HepG2 (cell line): ENCODE measurements around the gene BRD2.

Experiments
- AHR ChIP-seq: IDR thresholded peaks from 2 replicates; pipeline ENCODE4 v1.6.1; 2018; ENCODE audit warnings: missing genetic modification reagents, missing compliant biosample characterization
- BRCA1 ChIP-seq: sonication (generic); formaldehyde crosslinking; IDR thresholded peaks from 2 replicates; pipeline ENCODE4 v1.4.0; 2020; ENCODE audit warnings: missing genetic modification reagents
- CBX5 ChIP-seq: sonication (generic); formaldehyde crosslinking; IDR thresholded peaks from 2 replicates; pipeline ENCODE4 v1.4.0; 2020; ENCODE audit warnings: missing genetic modification reagents, borderline replicate concordance
- CTCF ChIP-seq: sonication (generic); formaldehyde crosslinking; IDR thresholded peaks from 2 replicates; pipeline ENCODE4 v1.5.0; 2020; ENCODE audit warnings: mild to moderate bottlenecking, missing genetic modification reagents, moderate library complexity
- KAT7 ChIP-seq: IDR thresholded peaks from 2 replicates; pipeline ENCODE4 v1.6.1; 2018; ENCODE audit warnings: borderline replicate concordance, missing compliant biosample characterization
- MAX ChIP-seq: IDR thresholded peaks from 2 replicates; pipeline ENCODE4 v1.6.1; 2012; ENCODE audit warnings: inconsistent platforms
- NFE2L1 ChIP-seq: sonication (generic); formaldehyde crosslinking; IDR thresholded peaks from 2 replicates; pipeline ENCODE4 v1.4.0; 2020; ENCODE audit warnings: missing genetic modification reagents, mild to moderate bottlenecking, borderline replicate concordance
- POLR2A ChIP-seq, 2 experiments: IDR thresholded peaks; 2 replicates each; pipeline ENCODE4 v1.6.1; 2011; ENCODE audit warnings: low read depth in 2 of 2, low read length in 2 of 2, mild to moderate bottlenecking in 1 of 2, moderate library complexity in 1 of 2; ENCODE audit not compliant: insufficient read depth in 1 of 2
- RBFOX2 ChIP-seq: fragments of 200-400 bp; formaldehyde crosslinking; IDR thresholded peaks from 2 replicates; pipeline ENCODE4 v1.6.1; 2017; ENCODE audit warnings: low read depth, mild to moderate bottlenecking, low read length
- ZNF138 ChIP-seq: sonication (generic); formaldehyde crosslinking; IDR thresholded peaks from 2 replicates; pipeline ENCODE4 v1.5.0; 2020; ENCODE audit warnings: mild to moderate bottlenecking, low read depth, missing genetic modification reagents
- ZNF605 ChIP-seq: sonication (generic); formaldehyde crosslinking; IDR thresholded peaks from 2 replicates; pipeline ENCODE4 v1.8.0; 2022; ENCODE audit warnings: mild to moderate bottlenecking, missing genetic modification reagents
- ZNF629 ChIP-seq: sonication (generic); formaldehyde crosslinking; conservative IDR thresholded peaks from 2 replicates; pipeline ENCODE4 v1.5.0; 2020; ENCODE audit warnings: missing genetic modification reagents
- ZSCAN20 ChIP-seq: sonication (generic); formaldehyde crosslinking; IDR thresholded peaks from 2 replicates; pipeline ENCODE4 v1.4.0; 2020; ENCODE audit warnings: missing genetic modification reagents, mild to moderate bottlenecking, borderline replicate concordance

- no peak for TF ChIP-seq BRCA1 (CRISPR knock-in tag)
- TF ChIP-seq POLR2A (IDR thresholded peaks at IDR 0.05; ENCODE audit: insufficient read depth in 1 of 2, low read depth in 2 of 2, low read length in 2 of 2) = no peak
- no peak for TF ChIP-seq ZNF138 (CRISPR knock-in tag)
- no peak for TF ChIP-seq CBX5 (CRISPR knock-in tag)
- TF ChIP-seq KAT7 (CRISPR knock-in tag) = no peak
- no peak for TF ChIP-seq AHR (CRISPR knock-in tag)
- TF ChIP-seq ZNF605 = no peak
- no peak for TF ChIP-seq CTCF (CRISPR knock-in tag)
- TF ChIP-seq ZSCAN20 = no peak
- no peak for TF ChIP-seq RBFOX2
- TF ChIP-seq ZNF629 (CRISPR knock-in tag) = no peak
- TF ChIP-seq NFE2L1 (CRISPR knock-in tag) = no peak
- no peak for TF ChIP-seq MAX
Measured at GRCh38 chr6:32945953-32946352, 22.4 kb upstream of the BRD2 start.
